H1 (cell line): ENCODE data around the gene INPP5B. TPM values are rescaled to one million over a fixed set of nuclear protein-coding genes. Genes with fewer than 3 reads are reported as not detected.

Experiments
- CTCF ChIA-PET: fragments of 300-600 bp; sonication (Branson Sonifier 250); formaldehyde crosslinking; loops from one replicate; lab custom pipeline; 2021; ENCODE audit not compliant: partially characterized antibody; lab: Charles Lee
- POLR2A ChIA-PET: fragments of 300-600 bp; sonication (Branson Sonifier 250); formaldehyde crosslinking; loops from one replicate; lab custom pipeline; 2021; ENCODE audit warnings: inconsistent platforms; ENCODE audit not compliant: partially characterized antibody; lab: Charles Lee
- DNase-seq, 2 experiments: peaks; one replicate each; pipeline versions ENCODE4 v3.0.0 to v3.0.0-alpha.2; 2010 to 2022; ENCODE audit warnings: low spot score in 2 of 2, low read depth in 1 of 2, mixed read lengths in 1 of 2
- FAIRE-seq: peaks from 2 replicates; lab custom pipeline; 2011; peaks lifted over from hg19 to GRCh38; lab: Jason Lieb, UNC
- H2AFZ ChIP-seq: 2 replicates; pipeline ENCODE4 v1.8.1; 2012; ENCODE audit warnings: low read length, inconsistent platforms
- H2AK5ac ChIP-seq: 2 replicates; pipeline ENCODE4 v1.6.1; 2013; ENCODE audit warnings: low read depth, low read length
- H2BK120ac ChIP-seq: replicated peaks from 2 replicates; pipeline ENCODE3; 2013; ENCODE audit warnings: low read depth, low read length, inconsistent platforms
- H2BK12ac ChIP-seq: 2 replicates; pipeline ENCODE4 v1.6.1; 2013; ENCODE audit warnings: low read depth, low read length
- H2BK15ac ChIP-seq: 2 replicates; pipeline ENCODE4 v1.6.1; 2013; ENCODE audit warnings: low read length
- H2BK20ac ChIP-seq: 2 replicates; pipeline ENCODE4 v1.6.1; 2013; ENCODE audit warnings: low read length
- H2BK5ac ChIP-seq: 2 replicates; pipeline ENCODE4 v1.6.1; 2013; ENCODE audit warnings: low read depth, low read length
- H3K14ac ChIP-seq: 2 replicates; pipeline ENCODE4 v1.6.1; 2013; ENCODE audit warnings: inconsistent platforms; ENCODE audit not compliant: insufficient read length
- H3K18ac ChIP-seq: 2 replicates; pipeline ENCODE4 v1.6.1; 2013; ENCODE audit warnings: low read length; ENCODE audit errors: extremely low read depth
- H3K23ac ChIP-seq: 2 replicates; pipeline ENCODE4 v1.6.1; 2013; ENCODE audit warnings: inconsistent platforms; ENCODE audit not compliant: insufficient read length
- H3K23me2 ChIP-seq: 2 replicates; pipeline ENCODE4 v1.6.1; 2013; ENCODE audit warnings: low read depth, low read length
- H3K27ac ChIP-seq: 2 replicates; pipeline ENCODE4 v1.6.1; 2011; ENCODE audit warnings: low read depth, low read length, inconsistent platforms
- H3K27me3 ChIP-seq, 4 experiments: replicated peaks in 1 of 4; 1 replicate in 1 of 4; 2 replicates in 3 of 4; pipeline versions ENCODE4 v1.6.1 to v1.8.1; 2011 to 2013; ENCODE audit warnings: low read length in 3 of 4, mild to moderate bottlenecking in 3 of 4, inconsistent platforms in 2 of 4, mixed read lengths in 2 of 4, moderate library complexity in 1 of 4; ENCODE audit not compliant: control insufficient read depth in 3 of 4, insufficient read depth in 3 of 4; ENCODE audit errors: extremely low read depth in 1 of 4
- H3K36me3 ChIP-seq, 4 experiments: 2 replicates each; pipeline versions ENCODE4 v1.6.1 to v1.8.1; 2011 to 2013; ENCODE audit warnings: mild to moderate bottlenecking in 4 of 4, low read length in 3 of 4, moderate library complexity in 2 of 4, control low read depth in 1 of 4, inconsistent platforms in 1 of 4; ENCODE audit not compliant: insufficient read depth in 4 of 4, control insufficient read depth in 2 of 4
- H3K4ac ChIP-seq: replicated peaks from 2 replicates; pipeline ENCODE3; 2013; ENCODE audit warnings: low read length, low read depth, mixed read lengths, inconsistent platforms; ENCODE audit not compliant: insufficient read length
- H3K4me1 ChIP-seq, 4 experiments: replicated peaks in 1 of 4; 1 replicate in 1 of 4; 2 replicates in 3 of 4; pipeline versions ENCODE4 v1.6.1 to v1.8.1; 2011 to 2013; ENCODE audit warnings: low read length in 3 of 4, inconsistent platforms in 2 of 4, mixed read lengths in 1 of 4; ENCODE audit not compliant: insufficient read depth in 4 of 4, control insufficient read depth in 3 of 4
- H3K4me2 ChIP-seq, 2 experiments: 2 replicates each; pipeline versions ENCODE4 v1.6.1 to v1.8.1; 2011 to 2013; ENCODE audit warnings: low read depth in 2 of 2, low read length in 2 of 2, control low read depth in 1 of 2, inconsistent platforms in 1 of 2, mild to moderate bottlenecking in 1 of 2; ENCODE audit not compliant: insufficient read depth in 1 of 2
- H3K4me3 ChIP-seq, 4 experiments: fragments of 200-600, 300-600 bp in 1 of 4; sonication (generic), shearing (Covaris generic), sonication (Bioruptor Twin) in 1 of 4; 2 replicates each; pipeline versions ENCODE4 v1.5.1 to v1.8.1; 2011 to 2016; ENCODE audit warnings: low read length in 4 of 4, low read depth in 3 of 4, control low read depth in 2 of 4, inconsistent platforms in 2 of 4, mild to moderate bottlenecking in 2 of 4, mixed read lengths in 1 of 4, moderate library complexity in 1 of 4; ENCODE audit not compliant: insufficient read depth in 2 of 4; ENCODE audit errors: extremely low read depth in 1 of 4
- H3K56ac ChIP-seq: replicated peaks from 2 replicates; pipeline ENCODE3; 2013; ENCODE audit warnings: low read depth, mild to moderate bottlenecking, mixed read lengths, low read length, inconsistent platforms; ENCODE audit not compliant: insufficient read length
- H3K79me1 ChIP-seq: 2 replicates; pipeline ENCODE4 v1.6.1; 2013; ENCODE audit warnings: low read depth, low read length, control low read depth
- H3K79me2 ChIP-seq, 2 experiments: 2 replicates each; pipeline versions ENCODE4 v1.6.1 to v1.8.1; 2012 to 2013; ENCODE audit warnings: low read length in 2 of 2, mild to moderate bottlenecking in 2 of 2, inconsistent platforms in 1 of 2; ENCODE audit not compliant: insufficient read depth in 2 of 2, control insufficient read depth in 1 of 2
- H3K9ac ChIP-seq, 4 experiments: replicated peaks in 1 of 4; 1 replicate in 1 of 4; 2 replicates in 3 of 4; pipeline versions ENCODE4 v1.6.1 to v1.8.1; 2011 to 2013; ENCODE audit warnings: low read depth in 3 of 4, low read length in 3 of 4, control low read depth in 2 of 4, mild to moderate bottlenecking in 2 of 4, moderate library complexity in 2 of 4, inconsistent platforms in 1 of 4; ENCODE audit errors: extremely low read depth in 1 of 4
- H3K9me3 ChIP-seq, 2 experiments: 2 replicates each; pipeline versions ENCODE4 v1.6.1 to v1.8.1; 2012 to 2013; ENCODE audit warnings: mild to moderate bottlenecking in 2 of 2, moderate library complexity in 2 of 2, control low read depth in 1 of 2, inconsistent platforms in 1 of 2, low read depth in 1 of 2, low read length in 1 of 2, mixed read lengths in 1 of 2; ENCODE audit not compliant: insufficient read depth in 2 of 2
- H4K20me1 ChIP-seq, 2 experiments: replicated peaks in 1 of 2; 2 replicates each; pipeline versions ENCODE3 to v1.8.1; 2011 to 2013; ENCODE audit warnings: inconsistent platforms in 2 of 2, low read length in 2 of 2, mild to moderate bottlenecking in 1 of 2; ENCODE audit not compliant: insufficient read depth in 2 of 2, control insufficient read depth in 1 of 2
- H4K5ac ChIP-seq: 2 replicates; pipeline ENCODE4 v1.6.1; 2013; ENCODE audit warnings: low read length, low read depth, mixed read lengths, inconsistent platforms; ENCODE audit not compliant: insufficient read length
- H4K8ac ChIP-seq: 2 replicates; pipeline ENCODE4 v1.8.0; 2013; ENCODE audit warnings: mild to moderate bottlenecking, moderate library complexity, low read length, inconsistent platforms; ENCODE audit not compliant: insufficient read depth; ENCODE audit errors: extremely low read depth
- H4K91ac ChIP-seq: replicated peaks from 2 replicates; pipeline ENCODE3; 2013; ENCODE audit warnings: low read length, mixed read lengths, inconsistent platforms; ENCODE audit not compliant: insufficient read length
- BACH1 ChIP-seq: IDR thresholded peaks from 2 replicates; pipeline ENCODE4 v1.6.1; 2012; ENCODE audit warnings: low read length, improper control_type of control experiment
- BRCA1 ChIP-seq: IDR thresholded peaks from 2 replicates; pipeline ENCODE4 v1.6.1; 2012; ENCODE audit warnings: low read depth, low read length, improper control_type of control experiment
- CTBP2 ChIP-seq: IDR thresholded peaks from 2 replicates; pipeline ENCODE4 v1.7.0; 2011; ENCODE audit warnings: borderline replicate concordance, mild to moderate bottlenecking, moderate library complexity, mixed read lengths, low read length; ENCODE audit not compliant: insufficient read depth, insufficient read length
- HDAC6 ChIP-seq: IDR thresholded peaks from one replicate; pipeline ENCODE4 v1.7.1; 2012; ENCODE audit warnings: low read depth, mild to moderate bottlenecking, inconsistent platforms, low read length, moderate library complexity
- NANOG ChIP-seq: IDR thresholded peaks from 2 replicates; pipeline ENCODE4 v1.6.1; 2011; ENCODE audit warnings: low read length, low read depth, mild to moderate bottlenecking, inconsistent platforms; ENCODE audit not compliant: insufficient read depth, poor library complexity, severe bottlenecking
- POU5F1 ChIP-seq: IDR thresholded peaks from 2 replicates; pipeline ENCODE4 v1.6.1; 2011; ENCODE audit warnings: low read depth, mild to moderate bottlenecking, low read length, moderate library complexity
- RFX5 ChIP-seq: IDR thresholded peaks from 2 replicates; pipeline ENCODE4 v1.6.1; 2011; ENCODE audit warnings: low read depth, low read length, improper control_type of control experiment, borderline replicate concordance
- YY1 ChIP-seq: IDR thresholded peaks from 2 replicates; pipeline ENCODE4 v1.6.1; 2011; ENCODE audit warnings: low read depth, mild to moderate bottlenecking, low read length
- WGBS, 2 experiments: shearing (Covaris generic) in 1 of 2; methylation state at CpG; one replicate each; pipeline versions ENCODE4 v1.1.6 to v1.1.7; 2013 to 2015; ENCODE audit warnings: low lambda C conversion rate in 2 of 2, mixed read lengths in 2 of 2, inconsistent platforms in 1 of 2, low coverage in 1 of 2, missing lambda C conversion rate in 1 of 2; ENCODE audit not compliant: insufficient replicate concordance in 2 of 2, insufficient coverage in 1 of 2, insufficient read length in 1 of 2; ENCODE audit errors: extremely low coverage in 1 of 2, missing lambda C conversion rate in 1 of 2; 5-methylcytosine and 5-hydroxymethylcytosine counted together
- polyA plus RNA-seq, 7 experiments: library from polyadenylated mRNA; depleted of rRNA in 3 of 7; stranded (reverse) in 5 of 7; unstranded in 2 of 7; fragments of >200 nt in 5 of 7; fragments of 200-250 nt in 2 of 7; gene quantifications; 1 replicate in 5 of 7; 2 replicates in 1 of 7; 4 replicates in 1 of 7; pipeline versions ENCODE4 v1.2.1 to v1.2.3, GENCODE V29; 2011 to 2013; ENCODE audit warnings: missing spikeins in 2 of 7, mixed read lengths in 2 of 7
- total RNA-seq: library from RNA; stranded (reverse); fragmentation: NEBNext Ultra II Directional; extraction: Animal tissue kit (Norgen Biotek cat#: 25700); gene quantifications from 2 replicates; pipeline ENCODE4 v1.2.1, GENCODE V29; 2021

The INPP5B gene
- total and polyA plus RNA-seq, 2 of the 8 experiments (the other 6 are each of a cell fraction or from before 2014, with no cell fraction given): 14.0 to 23.7 TPM

DNA sequence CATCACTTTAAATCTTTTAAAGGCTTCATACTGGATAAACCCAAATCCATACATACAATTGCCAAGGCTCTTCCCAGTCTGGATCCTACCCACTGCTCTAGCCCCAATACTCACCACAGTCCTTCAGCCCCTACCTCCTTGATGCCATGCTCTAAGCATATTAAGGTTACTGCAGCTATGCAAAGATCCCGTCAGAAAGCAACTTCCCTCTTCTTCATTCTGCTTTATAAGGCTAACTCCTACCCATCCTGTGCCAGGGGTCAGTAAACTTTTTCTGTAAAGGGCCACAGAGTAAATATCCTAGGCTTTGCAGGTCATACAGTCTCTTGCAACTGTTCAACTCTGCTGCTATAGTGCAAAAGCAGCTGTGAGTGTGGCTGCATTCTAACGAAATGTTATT lies 53.2 kb downstream of the INPP5B start:
- Histone ChIP-seq H4K91ac (no peak overlapping the region), H3K4ac (no peak overlapping the region), H4K8ac (no peak overlapping the region), H3K36me3 (peaks cover 0 to 8% (median 3%) of the 10 kb centered on the region in 4 experiments; a peak in 2 of 8 replicates), H3K56ac (no peak overlapping the region), H3K4me3 (no peak overlapping the region), H3K79me2 (no peaks in the 10 kb centered on the region), H3K18ac (no peak overlapping the region), H3K4me2 (no peak overlapping the region), H3K9me3 (no peaks in the 10 kb centered on the region; a peak in 2 of 4 replicates), H3K9ac (no peak overlapping the region), H4K20me1 (no peaks in the 10 kb centered on the region), H4K5ac (no peak overlapping the region), H3K14ac (no peak overlapping the region), H2BK20ac (no peak overlapping the region), H3K79me1 (no peaks in the 10 kb centered on the region), H2BK120ac (no peak overlapping the region), H2AK5ac (no peak overlapping the region), H3K4me1 (no peaks in the 10 kb centered on the region), H2BK5ac (no peak overlapping the region), H3K23me2 (no peaks in the 10 kb centered on the region), H2BK12ac (no peak overlapping the region), H3K27ac (no peak overlapping the region), H2BK15ac (no peak overlapping the region), H3K23ac (no peak overlapping the region), H2AFZ (no peak overlapping the region), H3K27me3 (no peaks in the 10 kb centered on the region)
- ChIA-PET POLR2A (interaction anchor here (0.8 kb wide), 1 partner anchor 119 kb away, joined by 3 read pairs; no protein-coding TSS in a partner anchor), CTCF (interaction anchor here (0.7 to 4.2 kb wide), 7 partner anchors 13 to 210 kb away, joined by 3 to 18 read pairs (median 3); no protein-coding TSS in a partner anchor)
- DNase-seq (no peak), FAIRE-seq (no peak)
- WGBS, 2 experiments: 88% methylated on average over 2 of the region's 2 CpGs; no CpG with 5 or more reads in 1 of the 2 experiments
- TF ChIP-seq RFX5 (no peak), BRCA1 (no peak), HDAC6 (no peak), YY1 (no peak), CTBP2 (no peak), POU5F1 (no peak), BACH1 (no peak), NANOG (no peak)
